Esophagus squamous epithelium (tissue), 4 donors: ENCODE data around the gene KCNH4.

Experiments used
- CTCF ChIP-seq, 6 experiments: fragments of 450-650 bp in 4 of 6; fragments of 200-600 bp in 2 of 6; sonication (generic) in 2 of 6; IDR thresholded peaks; one replicate each; pipeline ENCODE4 v1.5.1; 2016 to 2019; ENCODE audit warnings: antibody characterized with exemption in 6 of 6, mild to moderate bottlenecking in 4 of 6, moderate library complexity in 4 of 6
- POLR2A ChIP-seq, 4 donors: fragments of 450-650 bp; IDR thresholded peaks; one replicate each; pipeline ENCODE4 v1.6.1; 2017; ENCODE audit warnings: antibody characterized with exemption in 4 of 4, mild to moderate bottlenecking in 4 of 4, moderate library complexity in 3 of 4

- no peak for TF ChIP-seq CTCF (IDR thresholded peaks at IDR 0.05)
- no peak for TF ChIP-seq POLR2A (IDR thresholded peaks at IDR 0.05)
These were observed 6.7 kb downstream of the KCNH4 start for GRCh38 chr17:42174126-42174783.
